Mesodermal cell (in vitro differentiated cells): ENCODE measurements around the gene CKAP2L.
"Not testable (repeated sequence)": the region's sequence is repeated elsewhere in the genome, so short reads cannot be mapped to it uniquely, and the experiment has no call there.

Source experiments
- H3K27ac ChIP-seq: 2 replicates; pipeline ENCODE4 v1.7.0; 2013; ENCODE audit warnings: mild to moderate bottlenecking, low read depth, low read length, moderate library complexity; ENCODE audit not compliant: severe bottlenecking
- H3K36me3 ChIP-seq: 2 replicates; pipeline ENCODE4 v1.7.1; 2013; ENCODE audit warnings: mild to moderate bottlenecking, low read length, moderate library complexity; ENCODE audit not compliant: control insufficient read depth, insufficient read depth
- H3K4me1 ChIP-seq: one replicate; pipeline ENCODE4 v1.7.1; 2013; ENCODE audit warnings: mild to moderate bottlenecking, low read length; ENCODE audit not compliant: insufficient read depth, control insufficient read depth, poor library complexity, severe bottlenecking
- H3K4me3 ChIP-seq: 2 replicates; pipeline ENCODE4 v1.7.0; 2013; ENCODE audit warnings: low read length, control low read depth, mild to moderate bottlenecking; ENCODE audit not compliant: insufficient read depth, poor library complexity, severe bottlenecking; ENCODE audit errors: extremely low read depth
- H3K9me3 ChIP-seq: 2 replicates; pipeline ENCODE4 v1.7.1; 2013; ENCODE audit warnings: mild to moderate bottlenecking, low read length, moderate library complexity; ENCODE audit not compliant: control insufficient read depth
- WGBS, 2 experiments: methylation state at CpG; one replicate each; pipeline ENCODE4 v1.1.5; 2013; ENCODE audit warnings: missing lambda C conversion rate in 2 of 2; ENCODE audit not compliant: insufficient coverage in 2 of 2; 5-methylcytosine and 5-hydroxymethylcytosine counted together

The CKAP2L gene

DNA sequence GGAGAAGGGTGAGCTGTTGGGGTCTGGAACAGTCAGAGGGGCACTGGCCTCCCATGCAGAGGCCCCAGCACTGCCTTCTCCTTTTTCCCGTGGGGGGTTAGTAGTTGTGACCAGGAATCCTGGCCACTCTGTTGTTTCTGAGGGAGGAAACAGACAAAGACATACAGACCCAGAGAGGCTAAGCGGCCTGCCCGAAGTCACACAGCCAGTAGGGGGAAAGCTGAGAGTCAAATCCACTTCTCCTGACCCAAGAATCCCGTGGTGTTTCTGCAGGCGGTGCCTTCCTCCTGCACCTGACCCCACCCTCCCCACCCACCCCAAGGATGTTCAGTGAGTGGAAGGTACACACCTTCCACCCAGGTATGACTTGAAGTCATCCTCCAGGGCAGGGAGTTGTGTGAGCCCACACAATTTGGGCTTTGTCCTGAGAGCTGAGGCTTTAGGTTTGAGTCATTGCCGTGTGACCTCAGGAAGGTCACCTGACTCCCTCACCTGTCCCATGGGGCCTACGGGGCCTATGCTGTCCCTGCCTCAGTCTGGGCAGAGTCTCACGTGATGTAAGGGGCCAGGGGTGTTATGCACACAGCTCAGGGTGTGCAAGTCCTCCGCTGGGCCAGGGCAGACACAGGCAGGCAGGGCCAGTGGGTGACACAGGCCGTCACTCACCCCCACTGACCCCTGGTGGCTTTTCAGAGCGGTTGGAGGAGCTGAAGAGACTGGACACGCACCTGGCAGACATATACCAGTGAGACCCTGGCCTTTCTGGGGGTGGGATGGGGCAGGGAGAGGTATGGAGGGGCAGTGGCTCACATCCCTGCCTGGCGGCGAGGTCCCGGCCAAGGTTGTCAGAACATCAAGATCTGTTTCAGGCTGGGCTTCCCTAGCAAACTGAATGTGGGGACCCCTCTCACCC is 38.6 kb downstream of the CKAP2L start:
- no peaks in the 10 kb centered on the region for H3K9me3 ChIP-seq
- 93 to 94% methylated on average over 8 to 11 of the region's 15 CpGs for WGBS, 2 experiments
- no peak overlapping the region for H3K27ac ChIP-seq

DNA sequence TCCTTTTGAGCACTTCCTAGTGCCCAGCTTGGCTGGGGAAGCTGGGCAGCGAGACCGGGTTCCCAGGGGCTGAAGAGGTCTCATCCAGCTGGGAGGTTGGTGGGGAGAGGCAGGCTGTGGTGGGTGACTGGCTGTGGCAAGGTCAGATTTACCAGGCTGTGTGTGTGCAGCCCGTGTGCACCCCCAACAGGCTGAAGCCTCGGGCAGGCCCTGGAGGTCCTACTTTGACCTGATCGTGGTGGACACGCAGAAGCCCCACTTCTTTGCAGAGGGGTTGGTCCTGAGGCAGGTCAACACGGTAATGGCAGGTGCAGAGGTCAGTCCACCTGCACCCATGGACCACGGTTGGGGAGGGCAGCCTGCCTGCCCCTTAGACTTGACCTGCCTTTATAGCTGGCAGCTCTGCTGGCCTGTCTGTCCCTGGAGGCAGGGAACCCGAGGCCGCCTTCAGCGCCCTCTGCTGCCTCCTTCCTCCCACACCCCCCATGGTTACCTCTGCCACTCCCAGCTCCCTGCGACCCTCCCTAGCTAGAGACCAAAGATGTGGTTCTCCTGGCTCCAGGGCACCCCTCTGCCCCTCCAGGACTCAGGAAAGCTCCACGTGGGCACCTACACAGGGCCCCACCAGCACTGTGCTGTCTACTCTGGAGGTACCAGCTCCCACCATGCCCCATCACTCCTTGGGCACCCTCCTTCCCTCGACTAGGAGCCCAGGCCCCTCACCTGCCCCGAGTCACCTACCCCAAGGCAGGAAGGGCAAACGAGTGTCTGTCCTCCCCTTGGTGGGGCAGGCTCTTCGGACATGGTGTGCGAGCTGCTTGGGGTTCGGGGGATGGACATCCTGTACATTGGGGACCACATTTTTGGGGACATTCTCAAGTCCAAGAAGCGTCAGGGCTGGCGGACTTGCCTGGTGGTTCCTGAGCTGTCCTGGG is 39.6 kb downstream of the CKAP2L start:
- H3K9me3 ChIP-seq, result no peaks in the 10 kb centered on the region

More for the DNA sequence above, 38.6 kb downstream of the CKAP2L start:
- Histone ChIP-seq H3K4me1 (peaks cover 4% of the 10 kb centered on the region), H3K36me3 (no peaks in the 10 kb centered on the region), H3K4me3 (no peak overlapping the region)

DNA sequence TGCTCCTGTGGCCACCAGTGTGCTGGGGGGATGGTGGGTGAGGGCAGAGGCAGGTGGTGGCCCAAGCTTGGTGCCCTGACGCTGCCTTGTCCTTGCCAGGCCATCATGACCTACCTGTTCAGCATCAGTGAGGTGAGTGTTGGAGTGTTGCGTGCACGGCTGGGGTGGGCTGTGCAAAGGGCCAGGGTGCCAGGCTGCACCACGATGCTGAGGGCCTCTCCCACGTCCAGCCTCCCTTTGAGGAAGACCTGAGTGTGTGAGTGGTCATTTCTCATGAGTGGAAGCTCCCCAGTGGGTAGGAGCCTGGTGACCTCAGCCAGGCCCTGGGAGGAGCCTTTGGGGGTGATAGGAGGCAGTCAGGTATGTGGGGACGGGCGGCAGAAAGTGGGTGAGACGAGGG is 40.4 kb downstream of the CKAP2L start:
- peaks cover 4% of the 10 kb centered on the region for H3K4me1 ChIP-seq
- H3K4me3 ChIP-seq, result no peak overlapping the region
- H3K9me3 ChIP-seq, result no peaks in the 10 kb centered on the region
- WGBS, 2 experiments, result 91 to 97% methylated on average over 7 to 8 of the region's 8 CpGs
- no peaks in the 10 kb centered on the region for H3K36me3 ChIP-seq
- H3K27ac ChIP-seq, result no peak overlapping the region

More for the DNA sequence above, 39.6 kb downstream of the CKAP2L start:
- Histone ChIP-seq H3K4me1 (peaks cover 4% of the 10 kb centered on the region), H3K36me3 (no peaks in the 10 kb centered on the region), H3K4me3 (no peak overlapping the region), H3K27ac (no peak overlapping the region)
- 74 to 84% methylated on average over 16 to 21 of the region's 21 CpGs for WGBS, 2 experiments

DNA sequence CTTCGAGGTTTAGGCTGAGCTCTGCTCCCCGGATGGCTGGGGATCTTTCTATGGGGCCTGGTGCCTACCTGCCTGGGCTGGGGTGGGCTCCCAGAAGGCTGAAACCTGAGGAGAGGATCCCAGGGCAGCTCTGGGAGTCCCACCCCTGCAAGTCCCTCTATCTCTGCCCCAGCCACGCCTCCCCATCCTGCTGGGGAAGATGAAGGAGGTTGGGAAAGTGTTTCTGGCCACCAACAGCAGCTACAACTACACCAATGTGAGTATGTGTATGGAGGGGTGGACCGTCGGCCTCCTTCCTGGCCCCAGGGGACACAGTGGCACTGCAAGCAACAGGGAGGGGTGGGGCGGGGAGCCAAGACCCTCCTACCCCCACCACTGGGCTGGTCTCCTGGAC is 40.9 kb downstream of the CKAP2L start:
- WGBS, 2 experiments, result 100% methylated on average over 2 to 3 of the region's 6 CpGs
- peaks cover 4% of the 10 kb centered on the region for H3K4me1 ChIP-seq
- no peaks in the 10 kb centered on the region for H3K9me3 ChIP-seq
- no peak overlapping the region for H3K27ac ChIP-seq
- no peaks in the 10 kb centered on the region for H3K36me3 ChIP-seq
- H3K4me3 ChIP-seq, result no peak overlapping the region

DNA sequence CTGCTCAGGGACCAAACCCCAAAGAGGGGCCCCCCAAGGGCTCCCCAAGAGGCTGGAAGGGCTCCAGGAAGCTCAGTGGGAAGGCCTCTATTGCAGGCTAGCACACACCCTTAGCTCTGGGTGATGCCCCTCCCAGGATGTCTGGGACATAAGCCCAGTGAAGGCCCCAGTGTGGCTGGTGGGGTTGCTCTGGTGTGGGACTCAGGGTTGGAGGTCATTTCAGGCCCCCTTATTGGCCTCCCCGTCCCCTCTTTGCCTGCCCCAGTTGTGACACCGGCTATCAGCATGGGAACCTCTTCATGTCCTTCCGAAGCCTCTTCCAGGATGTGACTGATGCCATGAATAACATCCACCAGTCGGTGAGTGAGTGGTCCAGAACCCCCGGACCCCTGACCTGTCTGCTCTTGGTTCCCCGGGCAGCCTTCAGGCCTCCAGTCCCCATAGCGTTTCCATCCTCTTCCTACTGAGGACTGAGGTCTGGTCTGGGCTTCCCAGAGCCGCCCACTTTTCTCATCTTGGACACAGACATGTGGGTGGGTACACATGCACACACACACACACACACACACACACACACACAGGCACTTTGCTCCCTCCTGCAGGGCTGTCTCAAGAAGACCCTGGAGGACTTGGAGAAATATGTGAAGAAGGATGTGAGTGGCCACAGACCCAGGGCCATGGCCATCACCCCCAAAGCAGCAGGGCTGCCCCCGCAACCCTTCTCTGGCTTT is 41.4 kb downstream of the CKAP2L start:
- Histone ChIP-seq H3K9me3 (no peaks in the 10 kb centered on the region), H3K36me3 (no peaks in the 10 kb centered on the region), H3K27ac (no peak overlapping the region), H3K4me3 (no peak overlapping the region), H3K4me1 (peaks cover 4% of the 10 kb centered on the region)
- 94 to 100% methylated on average over 7 to 9 of the region's 9 CpGs for WGBS, 2 experiments

DNA sequence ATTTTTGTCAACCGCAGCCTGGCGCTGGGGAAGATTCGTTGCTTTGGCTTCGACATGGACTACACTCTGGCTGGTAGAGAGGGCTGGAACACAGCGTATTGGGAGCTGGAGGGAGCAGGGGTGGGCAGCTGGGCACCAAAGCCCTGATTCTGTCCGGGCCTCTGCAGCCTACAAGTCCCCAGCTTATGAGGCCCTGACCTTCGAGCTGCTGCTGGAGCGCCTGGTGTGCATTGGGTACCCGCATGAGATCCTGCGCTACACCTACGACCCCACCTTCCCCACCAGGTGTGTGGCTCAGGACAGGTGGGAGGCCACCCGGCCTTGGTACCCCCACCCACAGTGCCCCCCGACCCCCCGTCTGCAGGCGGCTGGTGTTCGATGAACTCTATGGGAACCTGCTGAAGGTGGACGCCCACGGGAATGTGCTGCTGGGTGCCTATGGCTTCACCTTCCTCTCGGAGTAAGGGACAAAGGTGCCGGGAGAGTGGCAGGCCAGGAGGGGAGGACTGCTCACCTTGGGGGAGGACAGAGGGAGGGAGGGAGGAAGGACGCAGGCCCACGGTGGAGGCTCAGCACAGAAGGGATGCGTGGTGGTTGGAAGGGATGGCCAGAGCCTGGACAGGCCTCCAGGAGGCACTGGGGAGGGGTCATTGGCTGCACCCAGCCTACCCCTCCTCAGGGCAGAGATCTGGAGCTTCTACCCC is 42.4 kb downstream of the CKAP2L start:
- Histone ChIP-seq H3K9me3 (no peaks in the 10 kb centered on the region), H3K36me3 (no peaks in the 10 kb centered on the region), H3K4me1 (peaks cover 4% of the 10 kb centered on the region), H3K27ac (no peak overlapping the region), H3K4me3 (no peak overlapping the region)
- 88 to 89% methylated on average over 13 to 20 of the region's 23 CpGs for WGBS, 2 experiments

DNA sequence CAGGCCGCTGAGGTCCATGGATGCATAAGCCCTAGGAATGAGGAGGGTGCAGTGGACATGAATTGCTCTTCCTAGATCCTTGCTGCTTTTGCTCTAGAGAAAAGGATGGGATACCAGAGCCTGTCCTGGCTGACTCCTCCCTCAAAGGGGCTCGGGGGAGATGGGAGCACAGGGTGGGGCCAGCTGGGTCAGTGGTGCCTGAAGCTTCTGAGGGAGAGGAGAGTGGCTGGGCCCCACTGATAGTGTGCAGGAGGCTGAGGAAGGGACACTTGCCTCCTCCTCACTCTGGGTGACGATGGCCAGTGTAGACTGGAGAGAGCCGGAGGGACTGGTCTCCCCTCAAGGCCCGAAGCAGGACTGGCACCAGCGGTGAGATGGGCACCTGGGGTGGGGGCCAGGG is 43.6 kb downstream of the CKAP2L start, which contains the start of gene NT5DC4:
TSS of gene NT5DC4 (plus strand) at position 236 of the 400 bp plus-strand sequence. CDS start at position 296, 60 bp downstream.
- H3K36me3 ChIP-seq, result no peaks in the 10 kb centered on the region
- no peak within 1 kb of the TSS for H3K4me3 ChIP-seq
- H3K27ac ChIP-seq, result no peak within 1 kb of the TSS
- no peaks in the 10 kb centered on the region for H3K9me3 ChIP-seq
- no peaks in the 10 kb centered on the region for H3K4me1 ChIP-seq
- 93 to 100% methylated on average over 4 to 5 of the region's 6 CpGs for WGBS, 2 experiments

DNA sequence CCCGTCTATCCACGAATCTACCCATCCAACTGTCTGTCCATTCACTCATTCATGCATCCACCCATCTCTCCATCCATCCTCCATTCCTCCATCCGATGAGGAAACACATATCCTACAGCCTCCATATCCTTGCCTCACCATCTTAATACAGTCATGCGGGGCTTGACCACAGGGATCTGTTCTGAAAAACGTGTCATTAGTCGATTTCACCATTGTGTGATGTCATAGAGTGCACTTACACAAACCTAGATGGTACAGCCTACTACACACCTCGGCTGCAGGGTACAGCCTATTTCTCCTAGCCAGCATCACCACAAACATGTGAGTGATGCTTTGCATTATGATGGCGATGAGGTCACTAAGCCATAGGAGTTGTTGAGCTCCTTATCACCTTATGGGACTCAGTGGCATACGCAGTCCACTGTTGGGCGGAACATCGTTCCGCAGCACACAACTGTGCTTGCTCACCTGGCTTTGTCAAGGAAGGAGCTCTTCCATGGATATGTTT is 45.5 kb downstream of the CKAP2L start:
- Histone ChIP-seq H3K4me3 (no peak overlapping the region), H3K9me3 (no peaks in the 10 kb centered on the region), H3K36me3 (no peaks in the 10 kb centered on the region), H3K27ac (no peak overlapping the region), H3K4me1 (no peaks in the 10 kb centered on the region)
- 92 to 93% methylated on average over 10 to 11 of the region's 12 CpGs for WGBS, 2 experiments

DNA sequence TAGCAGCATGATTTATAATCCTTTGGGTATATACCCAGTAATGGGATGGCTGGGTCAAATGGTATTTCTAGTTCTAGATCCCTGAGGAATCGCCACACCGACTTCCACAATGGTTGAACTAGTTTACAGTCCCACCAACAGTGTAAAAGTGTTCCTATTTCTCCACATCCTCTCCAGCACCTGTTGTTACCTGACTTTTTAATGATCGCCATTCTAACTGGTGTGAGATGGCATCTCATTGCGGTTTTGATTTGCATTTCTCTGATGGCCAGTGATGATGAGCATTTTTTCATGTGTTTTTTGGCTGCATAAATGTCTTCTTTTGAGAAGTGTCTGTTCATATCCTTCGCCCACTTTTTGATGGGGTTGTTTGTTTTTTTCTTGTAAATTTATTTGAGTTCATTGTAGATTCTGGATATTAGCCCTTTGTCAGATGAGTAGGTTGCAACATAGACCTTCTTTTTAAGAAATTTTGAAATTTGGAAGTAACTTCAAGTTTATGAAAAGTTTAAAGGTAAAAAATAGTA is 47.5 kb downstream of the CKAP2L start:
- H3K36me3 ChIP-seq, H3K4me3 ChIP-seq, H3K27ac ChIP-seq, H3K9me3 ChIP-seq: not testable (repeated sequence)
- peaks cover 12% of the 10 kb centered on the region for H3K4me1 ChIP-seq
- WGBS, 2 experiments, result no CpG with 5 or more reads among the region's 5 CpGs
